ENCODE data around the gene CDC14A. TPM values are rescaled to one million over a fixed set of nuclear protein-coding genes. Genes with fewer than 3 reads are reported as not detected.

Gene CDC14A
- total RNA-seq, 1 experiment from 2014 or later = 11.1 TPM

DNA sequence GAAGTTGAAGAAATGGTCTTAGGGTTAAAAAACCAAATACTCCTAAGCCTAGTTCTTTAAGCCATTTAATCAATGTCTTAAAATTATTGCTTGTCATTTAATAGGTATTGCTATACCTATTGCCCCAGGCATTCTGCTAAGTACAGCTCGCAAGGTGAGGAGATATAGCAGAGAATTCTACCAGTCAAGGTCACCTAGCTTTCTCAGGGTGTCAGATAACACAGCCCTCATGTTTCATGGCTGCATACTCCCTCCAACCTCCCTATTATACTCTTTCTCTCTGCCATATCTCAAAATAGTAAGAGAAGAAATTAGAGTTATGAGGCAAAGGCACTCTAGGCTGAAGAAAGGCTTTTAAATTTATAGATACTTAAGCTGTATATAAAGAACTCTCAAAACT lies 117.3 kb downstream of the CDC14A start (continued):
- no peak for TF ChIP-seq NFATC4 (CRISPR knock-in tag; IDR thresholded peaks at IDR 0.05)

DNA sequence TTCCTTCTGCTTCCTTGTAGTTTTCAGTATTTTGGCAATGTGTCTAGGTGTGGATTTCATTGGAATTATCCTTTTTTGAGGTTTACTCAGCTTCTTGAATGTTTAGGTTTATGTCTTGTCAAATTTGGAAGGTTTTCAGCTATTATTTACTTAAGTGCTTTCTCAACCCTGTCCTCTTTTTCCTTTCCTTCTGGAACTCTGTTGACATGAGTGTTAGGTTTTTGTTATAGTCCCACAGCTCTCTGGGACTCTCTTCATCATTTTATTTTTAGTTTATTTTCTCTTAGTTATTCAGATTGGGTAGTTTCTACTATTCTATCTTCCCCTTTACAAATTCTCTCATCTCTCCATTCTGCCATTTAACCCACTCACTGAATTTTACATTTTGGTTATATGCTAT lies 122.5 kb downstream of the CDC14A start:
- Mint-ChIP-seq H3K27me3 (ENCODE audit: low read depth) (no peaks in the 10 kb centered on the region), H3K4me1 (peaks cover 3% of the 10 kb centered on the region), H3K9me3 (no peaks in the 10 kb centered on the region), H3K4me3 (no peak overlapping the region), H3K27ac (no peak overlapping the region), H3K36me3 (no peaks in the 10 kb centered on the region)
- TF ChIP-seq TEAD4 (CRISPR knock-in tag; IDR thresholded peaks at IDR 0.05) (no peak), ZNF317 (CRISPR knock-in tag; IDR thresholded peaks at IDR 0.05; ENCODE audit: borderline replicate concordance, low read depth) (no peak), SMAD4 (CRISPR knock-in tag; IDR thresholded peaks at IDR 0.05) (no peak), NR2C2 (CRISPR knock-in tag; IDR thresholded peaks at IDR 0.05) (no peak), ZNF219 (CRISPR knock-in tag; IDR thresholded peaks at IDR 0.05; ENCODE audit: borderline replicate concordance) (no peak), KAT7 (CRISPR knock-in tag; IDR thresholded peaks at IDR 0.05; ENCODE audit: borderline replicate concordance) (no peak), GABPB1 (CRISPR knock-in tag; IDR thresholded peaks at IDR 0.05) (no peak), ETV6 (CRISPR knock-in tag; IDR thresholded peaks at IDR 0.05) (no peak), CDX4 (CRISPR knock-in tag; IDR thresholded peaks at IDR 0.05; ENCODE audit: borderline replicate concordance) (no peak), FOXJ3 (CRISPR knock-in tag; IDR thresholded peaks at IDR 0.05; ENCODE audit: borderline replicate concordance) (no peak), ESRRA (CRISPR knock-in tag; IDR thresholded peaks at IDR 0.05; ENCODE audit: borderline replicate concordance) (no peak)
- TF ChIP-seq, protein P1, sequence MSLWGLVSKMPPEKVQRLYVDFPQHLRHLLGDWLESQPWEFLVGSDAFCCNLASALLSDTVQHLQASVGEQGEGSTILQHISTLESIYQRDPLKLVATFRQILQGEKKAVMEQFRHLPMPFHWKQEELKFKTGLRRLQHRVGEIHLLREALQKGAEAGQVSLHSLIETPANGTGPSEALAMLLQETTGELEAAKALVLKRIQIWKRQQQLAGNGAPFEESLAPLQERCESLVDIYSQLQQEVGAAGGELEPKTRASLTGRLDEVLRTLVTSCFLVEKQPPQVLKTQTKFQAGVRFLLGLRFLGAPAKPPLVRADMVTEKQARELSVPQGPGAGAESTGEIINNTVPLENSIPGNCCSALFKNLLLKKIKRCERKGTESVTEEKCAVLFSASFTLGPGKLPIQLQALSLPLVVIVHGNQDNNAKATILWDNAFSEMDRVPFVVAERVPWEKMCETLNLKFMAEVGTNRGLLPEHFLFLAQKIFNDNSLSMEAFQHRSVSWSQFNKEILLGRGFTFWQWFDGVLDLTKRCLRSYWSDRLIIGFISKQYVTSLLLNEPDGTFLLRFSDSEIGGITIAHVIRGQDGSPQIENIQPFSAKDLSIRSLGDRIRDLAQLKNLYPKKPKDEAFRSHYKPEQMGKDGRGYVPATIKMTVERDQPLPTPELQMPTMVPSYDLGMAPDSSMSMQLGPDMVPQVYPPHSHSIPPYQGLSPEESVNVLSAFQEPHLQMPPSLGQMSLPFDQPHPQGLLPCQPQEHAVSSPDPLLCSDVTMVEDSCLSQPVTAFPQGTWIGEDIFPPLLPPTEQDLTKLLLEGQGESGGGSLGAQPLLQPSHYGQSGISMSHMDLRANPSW (CRISPR knock-in tag; conservative IDR thresholded peaks at IDR 0.05; ENCODE audit: low read depth) = no peak
- TF ChIP-seq, protein P2, sequence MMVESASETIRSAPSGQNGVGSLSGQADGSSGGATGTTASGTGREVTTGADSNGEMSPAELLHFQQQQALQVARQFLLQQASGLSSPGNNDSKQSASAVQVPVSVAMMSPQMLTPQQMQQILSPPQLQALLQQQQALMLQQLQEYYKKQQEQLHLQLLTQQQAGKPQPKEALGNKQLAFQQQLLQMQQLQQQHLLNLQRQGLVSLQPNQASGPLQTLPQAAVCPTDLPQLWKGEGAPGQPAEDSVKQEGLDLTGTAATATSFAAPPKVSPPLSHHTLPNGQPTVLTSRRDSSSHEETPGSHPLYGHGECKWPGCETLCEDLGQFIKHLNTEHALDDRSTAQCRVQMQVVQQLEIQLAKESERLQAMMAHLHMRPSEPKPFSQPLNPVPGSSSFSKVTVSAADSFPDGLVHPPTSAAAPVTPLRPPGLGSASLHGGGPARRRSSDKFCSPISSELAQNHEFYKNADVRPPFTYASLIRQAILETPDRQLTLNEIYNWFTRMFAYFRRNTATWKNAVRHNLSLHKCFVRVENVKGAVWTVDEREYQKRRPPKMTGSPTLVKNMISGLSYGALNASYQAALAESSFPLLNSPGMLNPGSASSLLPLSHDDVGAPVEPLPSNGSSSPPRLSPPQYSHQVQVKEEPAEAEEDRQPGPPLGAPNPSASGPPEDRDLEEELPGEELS (CRISPR knock-in tag; IDR thresholded peaks at IDR 0.05) = no peak
- TF ChIP-seq, protein P3, sequence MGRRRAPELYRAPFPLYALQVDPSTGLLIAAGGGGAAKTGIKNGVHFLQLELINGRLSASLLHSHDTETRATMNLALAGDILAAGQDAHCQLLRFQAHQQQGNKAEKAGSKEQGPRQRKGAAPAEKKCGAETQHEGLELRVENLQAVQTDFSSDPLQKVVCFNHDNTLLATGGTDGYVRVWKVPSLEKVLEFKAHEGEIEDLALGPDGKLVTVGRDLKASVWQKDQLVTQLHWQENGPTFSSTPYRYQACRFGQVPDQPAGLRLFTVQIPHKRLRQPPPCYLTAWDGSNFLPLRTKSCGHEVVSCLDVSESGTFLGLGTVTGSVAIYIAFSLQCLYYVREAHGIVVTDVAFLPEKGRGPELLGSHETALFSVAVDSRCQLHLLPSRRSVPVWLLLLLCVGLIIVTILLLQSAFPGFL (CRISPR knock-in tag; IDR thresholded peaks at IDR 0.05; ENCODE audit: borderline replicate concordance) = no peak
- DNase-seq (ENCODE audit: low spot score) (no peak), ATAC-seq (no peak)
- CTCF ChIA-PET = no interaction called here
- POLR2A ChIA-PET = no interaction called here

GRCh38 chr1:100476735-100477290 lies 124.5 kb downstream of the CDC14A start:
- no peaks in the 10 kb centered on the region for H3K27me3 Mint-ChIP-seq (ENCODE audit: low read depth)
- POLR2A ChIA-PET = no interaction called here
- TF ChIP-seq, protein P4, sequence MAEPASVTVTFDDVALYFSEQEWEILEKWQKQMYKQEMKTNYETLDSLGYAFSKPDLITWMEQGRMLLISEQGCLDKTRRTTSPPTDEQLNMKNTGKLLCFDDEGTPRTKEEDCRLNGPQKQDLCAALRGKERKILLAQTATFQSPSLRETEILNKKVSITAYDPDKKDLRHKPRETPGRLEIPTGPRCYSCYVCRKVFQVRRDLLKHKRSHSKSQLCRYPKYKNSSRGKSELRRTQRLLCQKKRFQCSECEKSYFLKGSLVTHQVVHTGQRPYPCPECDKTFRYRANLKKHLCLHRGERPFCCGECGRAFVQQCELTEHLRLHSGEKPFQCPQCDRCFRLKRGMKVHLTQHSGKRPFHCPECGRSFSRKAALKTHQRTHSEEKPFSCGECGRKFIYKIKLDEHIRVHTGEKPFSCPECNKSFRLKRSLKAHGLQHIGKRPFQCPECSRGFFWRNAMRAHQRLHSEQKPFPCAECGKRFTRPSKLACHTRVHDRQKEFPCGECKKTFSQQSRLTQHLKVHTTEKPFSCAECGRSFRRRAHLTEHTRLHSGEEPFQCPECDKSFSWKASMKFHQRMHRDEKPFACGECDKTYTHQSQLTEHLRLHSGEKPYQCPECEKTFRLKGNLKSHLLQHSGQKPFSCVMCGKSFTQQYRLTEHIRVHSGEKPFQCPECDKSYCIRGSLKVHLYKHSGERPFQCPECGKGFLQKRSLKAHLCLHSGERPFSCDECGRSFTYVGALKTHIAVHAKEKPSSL (CRISPR knock-in tag; conservative IDR thresholded peaks at IDR 0.05) = no peak
- TF ChIP-seq, protein P2 (CRISPR knock-in tag; IDR thresholded peaks at IDR 0.05) = no peak
- TF ChIP-seq RORB (CRISPR knock-in tag; IDR thresholded peaks at IDR 0.05) = no peak
- TF ChIP-seq ZNF219 (CRISPR knock-in tag; IDR thresholded peaks at IDR 0.05; ENCODE audit: borderline replicate concordance) = no peak
- TF ChIP-seq, protein P1 (CRISPR knock-in tag; conservative IDR thresholded peaks at IDR 0.05; ENCODE audit: low read depth) = no peak
- TF ChIP-seq EMX1 (CRISPR knock-in tag; IDR thresholded peaks at IDR 0.05) = no peak

More at GRCh38 chr1:100476735-100477290, 124.5 kb downstream of the CDC14A start:
- no peak overlapping the region for H3K27ac Mint-ChIP-seq
- DNase-seq (ENCODE audit: low spot score) (no peak), ATAC-seq (no peak)
- CTCF ChIA-PET = no interaction called here
- no peaks in the 10 kb centered on the region for H3K9me3 Mint-ChIP-seq
- H3K36me3 Mint-ChIP-seq = no peaks in the 10 kb centered on the region
- no peak overlapping the region for H3K4me3 Mint-ChIP-seq
- H3K4me1 Mint-ChIP-seq = peaks cover 3% of the 10 kb centered on the region
